ENCODE data around the gene ABCF1.

Gene ABCF1

DNA sequence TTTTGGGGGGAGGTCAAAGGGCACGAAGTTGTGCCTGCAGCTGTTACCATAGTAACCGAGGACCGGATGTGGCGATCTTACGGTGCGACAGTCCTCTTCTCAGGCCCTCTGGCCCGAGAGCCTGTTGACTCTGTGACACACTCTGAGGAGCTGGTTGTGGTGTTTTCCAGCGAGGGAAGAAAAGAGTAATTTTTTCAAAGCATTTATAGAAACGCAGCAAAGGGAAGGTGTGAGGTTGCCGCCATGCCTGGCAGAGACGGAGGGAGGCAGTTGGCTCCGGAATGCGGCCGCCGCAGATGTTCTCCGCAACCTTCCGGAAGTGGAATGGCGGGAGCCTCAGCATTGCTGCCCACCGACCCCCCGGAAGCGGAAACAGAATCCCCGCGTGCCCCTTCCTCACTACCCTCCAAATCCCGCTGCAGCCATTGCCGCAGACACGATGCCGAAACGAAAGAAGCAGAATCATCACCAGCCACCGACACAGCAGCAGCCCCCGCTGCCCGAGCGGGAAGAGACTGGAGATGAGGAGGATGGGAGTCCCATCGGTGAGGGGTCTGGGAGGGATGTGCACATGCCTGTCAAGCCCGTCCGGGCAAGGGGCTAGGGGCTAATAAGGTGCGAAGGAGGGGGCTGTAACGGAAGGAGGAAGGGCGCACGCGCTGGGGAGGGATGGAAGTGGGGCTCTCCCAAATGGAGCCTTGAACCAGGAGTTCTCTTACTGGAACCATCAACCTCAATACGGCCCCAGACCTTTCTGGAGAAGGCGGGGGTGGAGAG, 14.1 kb upstream of the ABCF1 start, which contains the start of gene PRR3:
Gene PRR3, plus strand, starts transcription at position 390 of the 777 bp plus-strand sequence. Its CDS starts 50 bp downstream, at position 440.
- peak; percentile 65 to 75 (median 68) for DNase-seq (ENCODE audit: low read depth in 2 of 3, low spot score in 2 of 3)

DNA sequence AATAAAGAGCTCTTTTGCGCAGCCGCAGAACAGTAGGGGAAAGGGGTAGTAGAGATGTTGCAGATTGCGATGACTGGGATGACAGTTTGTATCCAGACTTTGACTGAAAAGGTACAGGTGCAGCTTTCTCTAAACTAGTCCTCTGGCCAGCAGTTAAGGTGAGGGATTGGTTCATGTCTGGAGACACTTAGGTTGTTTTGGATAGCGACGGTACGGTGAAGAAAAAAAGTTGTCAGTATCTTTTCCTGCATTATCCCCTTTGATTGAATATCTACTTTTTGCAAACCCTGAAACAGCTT, 13.6 kb upstream of the ABCF1 start:
- no peak for DNase-seq (ENCODE audit: low read depth in 2 of 3, low spot score in 2 of 3)

DNA sequence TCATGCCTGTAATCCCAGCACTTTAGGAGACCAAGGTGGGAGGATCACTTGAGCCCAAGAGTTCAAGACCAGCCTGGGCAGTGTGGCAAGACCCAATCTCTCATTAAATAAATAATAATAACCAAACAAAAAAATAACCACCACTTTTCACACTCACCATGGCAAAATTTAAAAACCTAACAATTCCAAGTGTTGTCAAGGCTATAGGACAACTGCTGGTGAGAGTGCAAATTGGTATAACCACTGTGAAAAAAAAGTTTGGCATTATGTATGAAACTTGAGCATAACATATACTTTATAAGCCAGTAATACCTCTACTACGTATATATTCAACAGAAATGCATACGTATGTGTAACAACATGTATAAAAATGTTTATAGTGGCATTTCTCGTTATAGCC, 10.3 kb upstream of the ABCF1 start:
- DNase-seq (ENCODE audit: low read depth in 2 of 3, low spot score in 2 of 3) = no peak

DNA sequence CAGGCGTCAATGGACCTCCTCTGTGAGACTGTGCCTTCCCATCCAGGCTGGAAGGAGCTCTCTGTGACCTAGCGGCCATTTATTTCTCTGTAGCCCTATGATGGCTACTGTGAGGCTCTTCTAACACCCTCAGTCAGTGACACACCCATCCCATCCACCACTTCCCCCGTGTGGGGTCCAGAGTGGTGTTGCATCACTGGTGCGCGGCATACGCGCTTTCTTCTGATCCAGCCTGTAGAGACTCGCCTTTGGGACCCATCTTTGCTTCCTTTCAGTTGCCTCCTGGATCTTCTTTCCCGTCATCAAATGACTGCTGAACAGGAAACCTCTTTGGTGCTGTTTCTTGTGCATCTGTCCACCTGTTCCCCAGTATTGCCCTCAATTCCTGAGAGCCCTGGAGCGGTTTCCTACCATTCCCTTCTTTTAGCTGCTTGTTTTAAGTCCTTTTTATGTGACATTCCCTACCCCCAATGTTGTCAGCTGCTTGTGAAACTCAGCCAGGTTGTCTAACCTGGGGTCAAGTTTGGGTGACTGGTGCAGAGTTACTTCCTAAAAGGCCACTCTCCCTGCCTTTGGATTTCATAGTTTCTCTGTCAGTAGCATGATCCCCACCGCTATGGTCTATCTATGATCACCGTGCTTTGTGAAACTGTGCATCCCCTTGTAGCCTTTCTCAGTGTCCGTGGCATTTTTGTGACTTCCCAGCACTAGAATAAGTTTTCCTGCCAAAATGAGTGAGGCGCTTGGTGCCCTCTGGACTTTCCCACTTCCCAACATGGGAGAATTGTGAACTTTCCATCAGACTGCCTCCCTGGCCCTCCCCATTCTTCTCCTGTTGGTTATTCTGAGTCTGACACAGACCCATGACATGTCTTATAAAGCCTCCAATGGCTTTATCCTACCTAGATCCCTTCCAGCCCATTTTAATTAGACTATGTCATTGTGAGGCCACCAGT, 8.5 kb upstream of the ABCF1 start:
- no peak for DNase-seq (ENCODE audit: low read depth in 2 of 3, low spot score in 2 of 3)

DNA sequence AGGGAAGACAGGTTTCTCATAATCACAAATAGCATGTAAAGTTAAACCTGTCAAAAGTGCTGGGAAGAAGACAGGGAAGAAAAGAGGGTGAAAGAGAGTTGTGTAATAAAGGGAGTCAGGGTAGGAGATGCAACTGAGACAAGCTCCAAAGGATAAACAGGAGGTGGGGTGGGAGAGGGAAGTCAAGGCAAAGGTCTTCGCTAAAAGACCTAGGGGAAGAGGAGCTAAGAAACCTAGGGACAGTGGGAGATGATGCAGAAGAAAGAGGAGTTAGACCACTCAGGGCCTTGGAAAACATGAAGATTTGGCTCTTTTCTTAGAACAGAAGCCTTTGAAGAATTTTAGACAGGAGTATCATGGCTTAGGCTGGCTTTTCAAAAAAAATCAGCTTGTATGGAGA, 7.1 kb upstream of the ABCF1 start:
- DNase-seq (ENCODE audit: low read depth in 2 of 3, low spot score in 2 of 3) = no peak

DNA sequence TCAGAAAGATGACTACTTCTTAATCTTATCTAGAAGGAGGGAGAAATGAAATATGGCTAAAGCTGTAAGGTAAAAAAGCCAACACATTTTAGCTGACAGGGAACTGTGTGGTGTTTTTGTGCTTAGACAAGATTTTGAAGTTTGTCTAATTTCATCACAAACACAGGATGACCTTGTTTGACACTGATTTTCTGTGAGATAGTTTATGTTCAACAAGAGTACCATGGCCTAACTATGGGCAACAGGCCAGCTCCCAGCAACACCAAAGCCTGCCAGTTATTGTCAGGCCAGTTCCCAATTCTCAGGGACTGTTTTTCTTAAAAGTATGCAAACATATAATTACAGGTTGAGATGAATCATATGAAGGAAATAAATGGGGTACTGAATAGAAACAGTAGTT, 5.5 kb upstream of the ABCF1 start:
- DNase-seq (ENCODE audit: low read depth in 2 of 3, low spot score in 2 of 3) = no peak

DNA sequence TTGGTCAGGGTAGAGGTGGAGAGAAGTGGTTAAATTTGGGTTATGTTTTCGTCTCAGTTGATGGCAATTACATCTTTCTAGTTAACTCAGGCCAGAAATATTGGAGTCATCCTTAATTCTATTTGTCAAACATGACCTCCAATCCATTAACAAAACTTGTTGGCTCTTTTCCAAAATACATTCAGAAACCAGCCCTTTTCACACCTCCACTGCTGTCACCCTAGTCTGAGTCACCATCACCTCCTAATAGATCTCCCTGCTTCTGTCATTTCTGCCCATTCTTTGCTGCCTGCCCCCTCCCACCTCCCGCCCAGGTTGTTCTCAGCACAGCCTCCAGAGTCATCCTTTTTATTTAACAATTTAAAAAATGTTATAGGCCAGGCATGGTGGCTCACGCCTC, 3.0 kb upstream of the ABCF1 start:
- DNase-seq (ENCODE audit: low read depth in 2 of 3, low spot score in 2 of 3) = peak in 1 of 3 experiments; percentile 22

DNA sequence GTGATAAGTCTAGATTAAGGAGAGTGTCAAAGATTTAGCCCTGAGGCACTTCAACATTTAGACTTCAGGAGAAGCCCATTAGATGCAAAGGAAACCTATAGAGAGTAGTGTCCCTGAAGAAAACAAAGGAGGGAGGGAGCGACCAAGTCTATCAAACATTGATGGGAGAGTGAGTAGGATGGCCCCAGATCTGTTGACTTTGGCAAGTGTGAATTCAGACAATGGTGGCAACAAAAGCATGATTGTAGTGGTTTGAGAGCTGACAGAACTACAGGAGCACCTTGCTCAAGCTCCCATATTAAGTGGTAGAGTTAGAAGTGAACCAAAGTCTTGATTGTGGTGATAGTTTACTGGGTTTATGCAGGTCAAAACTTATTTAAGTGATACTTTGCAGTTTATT, 979 bp upstream of the ABCF1 start:
- no peak for DNase-seq (ENCODE audit: low read depth in 2 of 3, low spot score in 2 of 3)

DNA sequence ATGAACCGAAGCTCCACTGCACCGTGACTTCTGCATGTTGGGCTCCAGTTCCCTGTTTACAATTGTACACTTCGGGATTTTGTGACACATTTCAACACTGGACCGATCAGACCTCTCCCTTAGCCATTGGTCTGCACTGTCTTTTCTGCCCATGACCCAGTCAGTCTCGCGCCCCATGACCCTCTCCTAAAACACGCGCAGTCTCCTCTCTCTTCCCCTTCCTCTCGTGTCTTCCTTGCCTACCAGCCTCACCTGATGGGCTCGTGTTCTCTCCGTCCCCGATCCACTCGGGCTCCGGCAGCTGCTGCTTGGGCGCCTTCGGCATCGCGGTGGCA, 535 bp upstream of the ABCF1 start:
- no peak for DNase-seq (ENCODE audit: low read depth in 2 of 3, low spot score in 2 of 3)

DNA sequence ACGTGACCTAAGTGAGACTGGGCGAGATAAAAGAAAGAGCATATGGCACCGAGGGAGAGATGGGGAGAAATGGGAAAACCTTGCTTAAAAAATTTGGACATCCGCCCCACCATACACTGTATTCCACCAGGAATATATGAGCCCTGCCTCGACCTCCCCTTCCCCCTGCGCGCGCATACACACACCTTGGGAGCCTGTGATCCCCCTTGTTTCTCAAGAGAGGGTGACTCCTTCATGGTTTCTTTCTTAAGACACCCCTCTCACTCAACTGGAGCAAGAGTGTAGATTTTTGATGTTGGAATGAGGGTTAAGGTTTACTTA, 480 bp downstream of the ABCF1 start:
- peak in 1 of 3 experiments; percentile 11 for DNase-seq (ENCODE audit: low read depth in 2 of 3, low spot score in 2 of 3)

DNA sequence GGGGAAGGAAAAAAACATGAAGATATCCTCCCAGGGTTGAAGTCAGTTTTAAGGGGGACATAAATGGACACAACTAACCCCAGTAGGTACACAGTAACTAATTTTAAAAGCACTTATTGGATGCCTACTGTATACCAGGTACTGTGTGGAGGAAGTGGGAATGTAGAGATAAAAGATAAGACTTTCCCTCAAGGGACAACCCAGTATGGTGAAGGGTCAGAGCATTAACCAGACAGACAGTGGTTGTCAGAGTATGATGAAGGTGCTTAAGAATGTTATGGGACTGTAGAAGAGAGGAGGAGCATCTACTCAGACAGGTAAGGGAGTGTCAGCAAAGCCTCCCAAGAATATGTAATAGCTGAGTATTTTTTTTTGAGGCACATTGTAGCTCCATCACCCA, 906 bp downstream of the ABCF1 start:
- no peak for DNase-seq (ENCODE audit: low read depth in 2 of 3, low spot score in 2 of 3)

DNA sequence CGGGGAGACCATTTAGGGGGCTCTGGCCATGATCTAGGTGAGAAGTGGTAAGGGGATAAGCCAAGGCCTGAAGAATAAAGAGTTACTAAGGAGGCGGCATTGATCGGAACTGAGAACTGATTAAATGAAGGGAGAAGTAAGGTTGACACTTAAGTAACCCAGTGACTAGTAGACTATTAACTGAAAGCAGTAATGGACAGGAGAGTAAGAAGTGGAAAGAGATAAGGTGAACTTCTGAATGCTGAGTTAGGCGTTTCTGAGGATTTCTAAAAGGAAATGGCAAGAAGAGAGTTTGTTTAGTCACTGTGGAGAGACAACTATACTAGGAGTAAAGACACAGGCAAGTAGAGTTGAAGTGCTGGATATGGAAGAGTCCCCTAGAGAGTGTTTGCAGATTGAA, 1.9 kb downstream of the ABCF1 start:
- DNase-seq (ENCODE audit: low read depth in 2 of 3, low spot score in 2 of 3) = no peak

DNA sequence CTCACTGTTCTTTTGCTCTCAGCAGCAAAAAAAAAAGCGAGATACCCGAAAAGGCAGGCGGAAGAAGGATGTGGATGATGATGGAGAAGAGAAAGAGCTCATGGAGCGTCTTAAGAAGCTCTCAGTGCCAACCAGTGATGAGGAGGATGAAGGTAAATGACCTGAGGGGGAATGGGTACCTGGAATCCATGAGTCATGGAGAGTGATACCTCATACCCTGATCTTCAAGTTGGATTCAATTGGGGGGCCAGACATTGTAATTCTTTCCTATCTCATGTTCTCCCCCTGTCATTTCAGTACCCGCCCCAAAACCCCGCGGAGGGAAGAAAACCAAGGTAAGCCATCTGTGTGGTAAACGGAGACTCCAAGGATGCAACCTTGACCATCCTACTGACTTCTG, 6.8 kb downstream of the ABCF1 start:
- DNase-seq (ENCODE audit: low read depth in 2 of 3, low spot score in 2 of 3) = no peak

DNA sequence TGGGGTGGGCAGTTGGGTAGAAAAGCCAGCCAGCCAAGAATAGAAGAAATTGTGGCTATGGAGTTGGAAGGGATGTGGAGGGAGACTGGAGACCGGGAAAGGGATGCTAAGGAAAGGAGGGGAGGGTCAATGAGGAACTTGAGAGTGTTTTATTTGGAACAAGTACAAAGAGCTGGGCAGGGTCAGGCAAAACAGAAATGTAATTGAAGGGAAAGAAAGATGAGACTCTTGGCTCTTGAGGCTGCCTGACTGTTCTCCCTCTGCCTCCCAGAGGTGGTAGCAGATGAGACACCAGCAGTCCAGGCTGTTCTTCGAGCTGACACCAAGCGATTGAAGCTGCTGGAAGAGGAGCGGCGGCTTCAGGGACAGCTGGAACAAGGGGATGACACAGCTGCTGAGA, 12.7 kb downstream of the ABCF1 start:
- DNase-seq (ENCODE audit: low read depth in 2 of 3, low spot score in 2 of 3) = no peak

DNA sequence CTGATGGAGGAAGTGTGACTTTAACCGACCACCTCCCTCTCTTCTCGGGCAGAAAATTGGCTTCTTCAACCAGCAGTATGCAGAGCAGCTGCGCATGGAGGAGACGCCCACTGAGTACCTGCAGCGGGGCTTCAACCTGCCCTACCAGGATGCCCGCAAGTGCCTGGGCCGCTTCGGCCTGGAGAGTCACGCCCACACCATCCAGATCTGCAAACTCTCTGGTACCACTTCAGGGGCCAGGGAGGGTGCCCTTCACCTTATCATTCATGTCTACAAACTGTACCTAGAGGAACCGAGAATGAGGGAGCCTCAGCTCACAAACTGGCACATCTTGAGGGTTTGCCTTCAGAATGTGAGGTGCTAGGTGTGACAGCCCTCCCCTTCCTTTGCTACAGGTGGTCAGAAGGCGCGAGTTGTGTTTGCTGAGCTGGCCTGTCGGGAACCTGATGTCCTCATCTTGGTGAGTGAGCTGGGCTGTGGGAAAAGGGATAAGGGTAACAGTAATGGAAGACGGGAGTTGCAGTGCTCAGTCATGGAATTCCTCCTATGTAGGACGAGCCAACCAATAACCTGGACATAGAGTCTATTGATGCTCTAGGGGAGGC, 18.6 kb downstream of the ABCF1 start:
- DNase-seq (ENCODE audit: low read depth in 2 of 3, low spot score in 2 of 3) = no peak

DNA sequence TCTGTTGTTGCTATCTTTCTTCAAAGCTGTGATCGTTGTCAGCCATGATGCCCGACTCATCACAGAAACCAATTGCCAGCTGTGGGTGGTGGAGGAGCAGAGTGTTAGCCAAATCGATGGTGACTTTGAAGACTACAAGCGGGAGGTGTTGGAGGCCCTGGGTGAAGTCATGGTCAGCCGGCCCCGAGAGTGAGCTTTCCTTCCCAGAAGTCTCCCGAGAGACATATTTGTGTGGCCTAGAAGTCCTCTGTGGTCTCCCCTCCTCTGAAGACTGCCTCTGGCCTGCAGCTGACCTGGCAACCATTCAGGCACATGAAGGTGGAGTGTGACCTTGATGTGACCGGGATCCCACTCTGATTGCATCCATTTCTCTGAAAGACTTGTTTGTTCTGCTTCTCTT, 19.3 kb downstream of the ABCF1 start:
- DNase-seq (ENCODE audit: low read depth in 2 of 3, low spot score in 2 of 3) = no peak

DNA sequence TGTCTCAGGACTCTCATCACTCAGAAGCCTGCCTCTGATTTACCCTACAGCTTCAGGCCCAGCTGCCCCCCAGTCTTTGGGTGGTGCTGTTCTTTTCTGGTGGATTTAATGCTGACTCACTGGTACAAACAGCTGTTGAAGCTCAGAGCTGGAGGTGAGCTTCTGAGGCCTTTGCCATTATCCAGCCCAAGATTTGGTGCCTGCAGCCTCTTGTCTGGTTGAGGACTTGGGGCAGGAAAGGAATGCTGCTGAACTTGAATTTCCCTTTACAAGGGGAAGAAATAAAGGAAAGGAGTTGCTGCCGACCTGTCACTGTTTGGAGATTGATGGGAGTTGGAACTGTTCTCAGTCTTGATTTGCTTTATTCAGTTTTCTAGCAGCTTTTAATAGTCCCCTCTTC, 19.8 kb downstream of the ABCF1 start:
- no peak for DNase-seq (ENCODE audit: low read depth in 2 of 3, low spot score in 2 of 3)

DNA sequence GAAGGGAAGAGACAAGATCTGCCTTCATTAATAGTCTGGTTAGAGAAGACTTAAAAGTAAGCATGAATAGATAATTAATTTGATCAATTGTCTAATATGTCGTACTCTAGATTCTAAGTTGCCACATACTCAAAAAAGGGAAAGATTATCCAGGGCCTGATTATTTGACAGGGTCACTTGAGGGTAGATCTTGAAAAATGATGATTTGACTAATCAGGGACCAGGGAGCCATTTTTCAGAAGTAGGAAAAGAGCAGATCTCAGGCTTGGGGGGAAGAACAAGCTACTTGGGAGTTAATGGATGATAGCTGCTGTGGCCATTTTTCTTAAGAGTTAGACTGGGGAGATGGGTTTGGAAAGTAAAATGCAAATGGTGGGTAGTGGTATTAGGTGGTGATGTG, 21.0 kb downstream of the ABCF1 start:
- no peak for DNase-seq (ENCODE audit: low read depth in 2 of 3, low spot score in 2 of 3)

DNA sequence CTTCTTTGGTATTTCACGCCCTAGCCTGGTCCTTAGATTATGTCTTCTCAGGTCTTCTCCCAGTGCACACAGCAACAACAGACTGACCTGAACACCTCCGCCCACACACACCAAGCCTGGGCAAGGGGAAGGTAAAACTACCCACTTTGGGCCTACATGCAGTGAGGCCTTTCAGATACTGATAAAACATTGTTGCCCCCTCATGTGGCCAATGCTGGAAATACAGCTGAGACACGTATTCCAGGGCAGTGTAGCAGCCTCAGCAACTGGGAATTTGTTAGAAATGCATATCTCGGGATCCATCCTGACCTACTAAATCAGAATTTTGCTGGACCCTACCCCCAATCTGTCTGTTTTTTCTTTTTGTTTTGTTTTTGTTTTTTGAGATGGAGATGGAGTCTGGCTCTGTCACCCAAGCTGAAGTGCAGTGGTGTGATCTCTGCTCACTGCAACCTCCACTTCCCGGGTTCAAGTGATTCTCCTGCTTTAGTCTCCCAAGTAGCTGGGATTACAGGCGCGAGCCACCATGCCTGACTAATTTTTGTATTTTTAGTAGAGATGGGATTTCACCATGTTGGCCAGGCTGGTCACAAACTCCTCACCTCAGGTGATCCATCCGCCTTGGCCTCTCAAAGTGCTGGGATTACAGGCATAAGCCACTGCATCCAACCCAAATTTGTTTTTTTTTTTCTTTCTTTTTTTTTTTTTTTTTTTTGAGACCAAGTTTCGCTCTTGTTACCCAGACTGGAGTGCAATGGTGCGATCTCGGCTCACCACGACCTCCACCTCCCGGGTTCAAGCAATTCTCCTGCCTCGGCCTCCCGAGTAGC, 26.3 kb downstream of the ABCF1 start:
- peak; percentile 42 to 73 (median 61) for DNase-seq (ENCODE audit: low read depth in 2 of 3, low spot score in 2 of 3)

DNA sequence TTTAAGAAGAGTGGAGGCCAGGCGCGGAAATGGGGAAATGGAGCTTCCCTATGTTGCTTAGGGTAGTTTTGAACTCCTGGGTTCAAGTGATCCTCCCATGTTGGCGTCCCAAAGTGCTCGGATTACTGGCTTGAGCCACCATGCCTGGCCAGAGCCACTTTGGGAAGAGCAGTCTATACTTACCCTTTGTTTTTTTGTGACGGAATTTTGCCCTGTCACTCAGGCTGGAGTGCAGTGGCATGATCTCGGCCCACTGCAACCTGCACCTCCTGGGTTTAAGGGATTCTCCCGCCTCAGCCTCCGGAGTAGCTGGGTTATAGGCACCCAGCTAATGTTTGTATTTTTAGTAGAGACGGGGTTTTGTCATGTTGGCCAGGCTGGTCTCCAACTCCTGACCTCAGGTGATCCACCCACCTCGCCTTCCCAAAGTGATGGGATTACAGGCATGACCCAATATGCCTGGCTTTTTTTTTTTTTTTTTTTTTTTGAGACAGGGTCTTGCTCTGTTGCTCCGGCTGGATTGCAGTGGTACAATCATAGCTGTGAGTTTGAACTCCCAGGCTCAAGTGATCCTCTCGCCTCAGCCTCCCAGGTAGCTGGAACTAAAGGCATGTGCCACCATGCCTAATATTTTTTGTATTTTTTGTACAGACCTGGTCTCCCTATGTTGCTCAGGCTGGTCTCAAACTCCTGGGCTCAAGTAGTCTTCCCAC, 27.8 kb downstream of the ABCF1 start:
- no peak for DNase-seq (ENCODE audit: low read depth in 2 of 3, low spot score in 2 of 3)

All from activated CD8-positive, alpha-beta memory T cell treated with anti-CD3 and anti-CD28 coated beads for 48 hours (primary cell).